Measurements from ENCODE around the gene STPG4. TPM values are rescaled to one million over a fixed set of nuclear protein-coding genes. Genes with fewer than 3 reads are reported as not detected.

The STPG4 gene
- total RNA-seq, 1 donor from 2014 or later: not detected

DNA sequence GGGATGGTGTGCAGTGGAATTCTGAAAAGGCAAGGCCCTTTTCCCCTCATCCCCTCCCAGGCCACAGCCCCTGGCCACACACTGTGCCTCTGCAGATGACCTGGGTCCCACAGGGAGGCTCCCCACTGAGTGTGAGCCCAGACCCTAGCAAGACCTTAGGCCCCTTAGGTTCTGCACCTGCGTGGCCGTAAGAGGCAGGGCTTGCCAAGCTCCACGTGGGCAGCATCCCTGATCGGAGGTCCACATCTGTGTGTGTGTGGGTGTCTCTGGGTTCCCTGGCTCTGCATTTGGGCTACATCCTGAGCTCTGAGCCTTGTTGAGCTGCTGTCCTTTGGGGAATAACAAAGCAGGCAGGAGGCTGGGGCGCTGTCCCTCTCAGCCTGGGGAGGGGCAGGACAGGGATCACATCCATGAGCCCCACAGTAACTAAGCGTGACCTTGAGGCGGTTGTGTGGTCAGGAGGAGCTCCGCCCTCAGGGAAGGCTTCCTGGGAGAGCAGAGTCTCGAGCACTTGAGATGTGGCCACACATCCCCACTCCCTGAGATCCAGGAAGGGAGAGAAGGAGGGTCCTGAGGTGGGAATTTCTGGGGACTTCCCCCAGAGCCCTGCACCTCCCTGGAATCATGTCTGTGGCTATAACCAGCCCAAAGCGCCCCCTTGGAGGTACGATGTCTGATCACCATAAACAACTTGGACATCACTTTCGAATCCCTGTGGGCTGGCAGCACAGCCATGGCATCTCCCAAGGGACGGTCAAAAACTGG, 84.8 kb downstream of the STPG4 start:
- DNase-seq: no peak

GRCh38 chr2:47069628-47070154, 85.4 kb downstream of the STPG4 start:
- DNase-seq: peak; percentile 78

DNA sequence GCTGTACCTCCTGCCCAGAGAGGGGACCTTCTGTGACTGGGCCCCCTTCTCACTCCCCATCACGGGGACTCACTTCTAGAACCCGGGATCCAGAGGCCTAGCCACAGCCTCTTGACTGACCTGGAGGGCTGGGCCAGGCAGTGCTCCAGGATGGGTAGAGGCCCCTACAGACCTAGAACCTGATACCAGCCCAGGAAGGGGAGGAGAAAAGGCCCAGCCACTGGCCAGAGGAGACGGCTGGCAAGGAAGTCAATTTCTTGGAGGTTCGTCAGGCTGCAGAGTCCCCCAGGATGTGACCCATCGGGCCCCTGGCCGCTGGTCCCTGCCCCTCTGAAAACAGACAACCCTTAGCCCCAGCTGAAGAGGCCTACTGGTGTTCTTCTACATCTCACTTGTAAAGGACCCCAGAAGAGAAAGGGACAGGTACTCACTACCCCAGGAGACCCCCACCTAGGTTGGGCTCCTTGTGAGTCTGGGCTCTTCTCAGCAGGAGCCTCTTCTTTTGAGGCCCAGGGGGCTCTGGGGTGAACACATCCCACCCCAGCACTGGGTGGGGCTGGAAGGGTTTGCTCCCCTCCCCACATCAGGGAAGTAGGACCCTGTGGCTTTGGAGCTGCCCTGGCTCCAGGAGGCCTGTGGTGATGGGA, 86.0 kb downstream of the STPG4 start:
- no peak for DNase-seq

- no peak for DNase-seq
Observed at GRCh38 chr2:47067788-47068407, 87.2 kb downstream of the STPG4 start.

GRCh38 chr2:47065771-47066380, 89.2 kb downstream of the STPG4 start:
- peak; percentile 65 for DNase-seq

DNA sequence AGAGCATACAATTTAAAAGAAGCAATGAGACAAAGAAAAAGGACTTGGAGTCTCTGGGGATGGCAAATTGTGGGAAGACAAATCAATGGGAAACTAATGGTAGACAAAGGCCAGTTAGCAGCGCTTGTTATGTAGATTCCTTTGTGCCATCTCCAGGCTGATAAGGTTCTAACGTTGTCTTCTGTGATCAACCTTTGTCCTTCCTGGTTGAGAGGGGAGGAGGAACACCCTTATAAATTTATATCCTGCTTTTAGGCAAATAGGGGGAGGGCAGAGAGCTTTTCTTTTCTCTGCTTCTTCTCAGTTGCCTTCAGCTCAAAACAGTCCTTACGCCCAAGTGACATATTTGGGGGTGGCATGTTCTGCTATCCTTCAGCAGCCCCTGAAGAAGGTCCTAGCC, 89.8 kb downstream of the STPG4 start:
- no peak for DNase-seq

DNA sequence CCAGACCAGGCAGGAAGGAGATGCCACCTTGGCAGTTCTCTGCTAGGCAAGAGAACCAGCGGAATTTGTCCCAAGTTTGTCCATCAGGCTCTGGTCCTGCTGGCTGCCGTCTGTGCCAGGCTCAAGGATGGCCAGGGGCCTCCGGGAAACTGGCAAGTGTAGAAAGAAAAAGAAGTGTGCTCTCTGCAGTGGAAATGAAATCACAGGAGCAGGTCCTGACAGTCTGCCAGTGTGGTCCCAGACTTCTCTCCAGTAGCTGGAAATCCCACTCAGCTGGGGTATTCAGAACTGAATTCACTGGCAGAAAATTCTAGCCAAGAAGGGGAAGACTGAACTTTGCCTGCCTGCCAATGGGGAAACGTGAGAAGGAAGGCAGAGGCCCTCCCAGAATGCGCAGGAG, 91.0 kb downstream of the STPG4 start:
- DNase-seq: no peak

- no peak for DNase-seq
Observed at GRCh38 chr2:47063538-47063930, 91.6 kb downstream of the STPG4 start.

- DNase-seq: no peak
Observed at GRCh38 chr2:47062681-47063537, 92.2 kb downstream of the STPG4 start.

DNA sequence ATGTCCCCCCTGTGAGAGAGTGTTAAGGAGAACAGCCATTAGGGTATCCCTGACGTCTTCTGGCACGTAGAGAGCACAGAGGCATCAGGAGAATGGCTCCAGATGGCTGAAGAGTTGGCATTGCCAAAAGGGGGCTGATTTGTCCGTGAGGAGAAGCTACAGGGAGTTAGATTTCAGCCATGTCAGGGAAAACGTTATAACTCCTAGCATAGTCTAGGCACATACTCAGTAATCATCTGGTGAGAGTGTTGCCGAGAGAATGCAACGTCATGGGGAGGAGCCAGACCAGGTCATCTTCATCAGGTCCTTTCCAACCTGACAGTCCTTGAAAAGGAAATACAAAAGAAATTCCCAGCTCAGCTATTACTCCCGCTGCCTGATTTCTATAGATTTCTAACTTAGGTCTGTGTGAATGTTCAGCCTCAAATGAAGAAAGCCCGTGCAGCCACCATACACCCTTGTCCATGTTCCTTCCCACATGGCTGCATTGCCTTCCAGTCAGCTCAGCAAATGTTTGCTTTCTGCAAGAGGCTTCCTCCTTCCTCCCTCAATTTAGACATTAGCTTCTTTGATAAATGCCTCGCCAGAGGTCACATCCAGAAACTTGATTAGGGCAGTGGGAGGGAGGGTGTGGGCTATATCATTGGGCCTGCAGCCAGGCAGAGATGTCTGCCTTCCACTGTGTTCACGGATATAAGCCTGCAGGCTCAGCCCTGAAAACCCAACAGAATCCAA, 93.0 kb downstream of the STPG4 start:
- no peak for DNase-seq

DNA sequence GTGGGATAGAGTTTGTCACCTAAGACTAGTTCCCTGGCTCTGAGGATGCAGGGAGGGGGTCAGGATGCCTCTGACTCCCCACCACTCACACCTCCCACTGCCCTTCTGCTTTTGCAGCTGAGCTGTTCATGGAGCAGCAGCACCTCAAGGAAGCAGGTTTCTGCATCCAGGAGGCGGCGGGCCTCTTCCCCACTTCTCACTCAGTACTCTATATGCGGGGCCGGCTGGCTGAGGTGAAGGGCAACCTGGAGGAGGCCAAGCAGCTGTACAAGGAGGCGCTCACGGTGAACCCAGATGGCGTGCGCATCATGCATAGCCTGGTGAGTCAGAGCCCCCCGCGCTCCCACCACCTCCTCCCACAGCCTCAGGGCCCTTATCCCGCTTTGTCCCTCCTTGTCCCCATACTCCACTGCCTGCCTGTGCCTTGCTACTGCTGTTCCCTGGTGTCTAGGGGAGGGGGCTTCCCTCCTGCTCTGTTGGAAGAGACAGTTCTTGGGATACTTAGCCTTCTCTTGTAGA, 94.4 kb downstream of the STPG4 start:
- DNase-seq: no peak

- no peak for DNase-seq
Observed at GRCh38 chr2:47058003-47058931, 96.8 kb downstream of the STPG4 start.

DNA sequence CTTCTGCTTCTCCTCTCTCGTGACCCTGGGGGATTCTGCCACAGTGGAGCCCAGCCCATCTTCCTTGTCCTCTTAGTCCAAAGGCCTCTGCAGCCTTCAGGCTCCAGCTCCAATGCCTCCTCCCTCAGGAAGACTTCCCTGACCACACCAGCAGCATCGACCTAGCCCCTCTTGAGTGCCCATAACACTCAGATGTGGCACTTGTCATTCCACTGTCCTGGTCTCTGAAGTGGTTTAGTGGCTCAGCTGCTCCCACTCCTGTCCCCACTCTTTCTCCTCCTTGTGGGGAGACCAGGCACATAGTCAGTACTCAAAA, 97.5 kb downstream of the STPG4 start:
- DNase-seq: no peak

GRCh38 chr2:47056868-47057686, 98.0 kb downstream of the STPG4 start:
- no peak for DNase-seq

- no peak for DNase-seq
Observed at GRCh38 chr2:47056374-47056773, 98.7 kb downstream of the STPG4 start.

DNA sequence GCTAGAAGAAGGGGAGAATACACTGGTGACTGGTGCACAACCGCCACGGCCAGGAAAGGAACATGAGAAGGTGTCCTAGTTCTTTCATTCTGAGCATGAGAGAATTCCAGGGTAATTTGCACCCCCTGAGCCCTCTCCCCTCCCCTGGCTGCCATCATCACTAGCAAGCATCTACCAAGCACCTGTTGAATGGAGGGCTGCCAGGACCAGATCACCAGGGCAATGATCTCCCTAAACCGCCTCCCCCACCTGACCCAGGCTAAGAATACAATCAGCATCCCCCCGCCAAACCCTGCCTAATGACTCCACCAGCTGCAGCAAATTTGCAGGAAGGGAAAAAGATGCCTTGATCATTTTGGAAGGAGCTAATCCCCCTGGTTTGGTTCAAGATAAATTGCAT, 100.2 kb downstream of the STPG4 start:
- DNase-seq: no peak

DNA sequence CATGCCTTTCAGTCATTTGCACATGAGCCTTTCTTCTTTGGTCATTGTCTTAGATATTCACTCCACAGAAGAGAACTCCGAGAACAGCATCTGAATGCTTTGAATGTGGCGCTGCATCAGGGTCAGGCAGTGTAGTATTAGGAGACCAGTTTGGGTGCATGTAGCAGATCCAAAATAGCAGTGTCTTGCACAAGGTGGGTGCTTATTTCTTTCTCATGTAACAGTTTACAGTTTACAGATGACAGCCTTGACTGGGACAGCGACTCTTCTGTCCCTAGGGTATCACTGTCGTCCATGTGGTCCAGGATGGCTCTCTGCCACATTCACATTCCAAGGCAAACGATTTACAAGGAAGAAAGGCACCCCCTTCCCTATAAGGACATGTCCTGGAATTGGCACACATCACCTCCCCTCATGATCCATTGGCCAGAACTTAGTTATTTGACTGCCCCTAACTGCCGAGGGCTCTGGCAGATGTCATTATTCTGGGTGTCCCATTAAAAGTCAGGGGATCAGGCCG, 101.0 kb downstream of the STPG4 start:
- DNase-seq: no peak

- DNase-seq: no peak
Observed at GRCh38 chr2:47052847-47053246, 102.3 kb downstream of the STPG4 start.

- DNase-seq: no peak
Observed at GRCh38 chr2:47051562-47051961, 103.5 kb downstream of the STPG4 start.

Measured in dermis blood vessel endothelial cell (primary cell).